ENCODE data around the gene CAMK2G.

The CAMK2G gene

DNA sequence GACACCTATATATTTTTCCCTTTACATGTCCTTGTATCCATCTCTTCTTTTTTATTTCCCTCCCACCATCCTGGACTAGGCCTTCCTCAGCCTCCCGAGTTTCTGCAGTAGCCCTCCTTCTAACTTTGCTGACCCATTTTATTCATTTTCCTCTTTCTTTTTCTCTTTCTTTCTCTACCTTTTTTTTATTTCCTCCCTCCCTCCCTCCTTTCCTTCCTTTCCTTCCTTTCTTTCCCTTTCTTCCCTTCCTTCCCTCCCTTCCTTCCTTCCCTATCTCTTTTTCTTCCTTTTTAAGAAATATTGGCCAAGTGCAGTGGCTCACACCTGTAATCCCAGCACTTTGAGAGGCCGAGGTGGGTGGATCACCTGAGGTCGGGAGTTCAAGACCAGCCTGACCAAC is 9.7 kb upstream of the CAMK2G start:
- DNase-seq (ENCODE audit: low read depth in 1 of 2, low spot score in 1 of 2), result no peak

DNA sequence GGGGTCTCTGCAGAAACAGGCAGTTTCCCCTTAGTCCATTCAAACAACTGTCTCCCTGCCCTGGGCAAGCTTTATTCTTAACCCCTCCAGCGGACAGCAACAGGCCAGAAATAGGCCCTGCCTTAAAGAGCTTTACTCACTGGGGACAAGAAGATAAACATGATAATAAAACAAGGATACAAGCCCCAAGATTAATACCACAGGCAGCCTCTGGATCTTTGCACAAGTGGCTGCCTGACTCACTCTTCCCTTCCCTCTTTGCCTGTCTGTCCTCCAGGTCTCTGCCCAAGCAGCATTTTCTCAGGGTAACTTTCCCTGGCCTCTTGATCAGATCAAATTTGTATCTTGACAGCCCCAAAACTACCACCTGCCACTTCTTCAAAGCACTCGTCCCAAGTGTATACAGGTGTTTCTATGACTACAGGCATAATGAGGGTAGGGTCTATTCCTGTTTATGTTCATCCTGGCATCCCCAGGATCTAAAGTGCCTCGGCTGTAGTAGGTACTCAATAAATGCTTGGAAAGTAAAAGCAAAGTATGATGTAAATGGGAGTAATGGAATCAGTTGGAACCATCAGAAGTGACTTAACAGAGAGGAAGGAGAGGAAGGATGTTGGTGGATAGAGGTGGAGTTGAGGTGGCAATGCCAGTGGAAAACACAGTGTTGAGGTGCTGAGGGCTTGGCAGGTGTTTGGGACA is 7.0 kb upstream of the CAMK2G start:
- no peak for DNase-seq (ENCODE audit: low read depth in 1 of 2, low spot score in 1 of 2)

DNA sequence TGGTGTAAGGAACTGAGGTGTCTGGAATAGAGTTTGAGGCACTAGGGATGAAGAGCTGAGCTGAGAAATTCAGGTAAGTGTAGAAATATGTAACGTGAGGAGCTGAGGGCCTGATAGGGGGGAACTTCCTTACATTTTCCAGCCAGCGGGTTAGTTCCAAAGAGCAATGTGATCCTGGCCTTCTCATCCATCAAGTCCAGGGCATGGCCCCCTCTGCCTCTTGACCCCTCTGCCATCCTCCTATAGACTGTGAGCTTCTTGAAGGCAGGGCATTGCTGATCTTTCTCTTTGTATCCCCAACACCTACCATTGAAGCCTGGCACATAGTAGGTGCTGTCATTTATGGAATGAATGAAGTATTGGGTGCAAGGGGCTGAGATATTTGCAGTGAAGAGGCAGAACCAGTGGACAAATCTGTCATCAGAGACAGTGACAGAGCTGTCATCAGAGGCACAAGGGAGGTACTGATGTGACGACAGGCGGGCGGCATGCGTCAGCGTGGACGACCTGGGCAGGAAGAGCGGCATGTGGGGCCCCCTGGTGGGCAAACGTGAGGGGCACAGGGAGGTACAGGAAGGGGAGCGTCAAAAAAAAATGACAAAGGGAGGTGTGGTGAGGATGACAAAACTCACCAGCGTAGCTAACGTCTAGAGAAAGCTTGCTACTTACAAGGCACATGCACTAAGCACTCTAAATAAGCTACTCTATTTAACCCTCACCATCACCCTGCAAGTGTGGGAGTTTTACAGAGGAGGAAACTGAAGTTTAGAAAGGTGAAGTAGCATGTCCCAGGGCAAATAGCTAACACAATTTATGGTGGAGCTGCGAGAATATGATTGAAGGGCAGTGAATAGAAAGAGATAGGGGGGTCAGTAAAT is 5.2 kb upstream of the CAMK2G start:
- peak; percentile 82 to 88 for DNase-seq (ENCODE audit: low read depth in 1 of 2, low spot score in 1 of 2)

GRCh38 chr10:73878365-73878764 is 4.0 kb upstream of the CAMK2G start:
- no peak for DNase-seq (ENCODE audit: low read depth in 1 of 2, low spot score in 1 of 2)

- no peak for DNase-seq (ENCODE audit: low read depth in 1 of 2, low spot score in 1 of 2)
These were observed 3.3 kb upstream of the CAMK2G start for GRCh38 chr10:73877533-73878160.

DNA sequence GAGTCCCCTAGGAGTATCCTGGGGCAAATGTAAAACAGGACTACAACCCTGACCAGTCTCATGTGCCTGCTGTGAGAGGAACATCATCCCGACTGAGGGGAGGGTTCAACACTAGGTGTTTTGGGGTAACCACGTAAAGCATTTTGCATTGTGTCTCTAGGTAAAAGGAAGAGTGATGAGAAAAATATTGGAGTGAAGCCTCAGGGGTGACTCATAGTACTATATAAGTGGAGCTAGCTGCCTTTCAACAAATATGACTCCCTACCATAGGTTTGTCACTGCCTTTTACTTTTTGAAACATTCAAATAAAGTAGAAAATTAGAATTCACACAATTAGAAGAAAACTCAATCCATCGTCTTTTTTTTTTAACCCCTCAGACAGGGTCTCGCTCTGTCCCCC is 2.6 kb upstream of the CAMK2G start:
- DNase-seq (ENCODE audit: low read depth in 1 of 2, low spot score in 1 of 2), result no peak

- DNase-seq (ENCODE audit: low read depth in 1 of 2, low spot score in 1 of 2), result no peak
These were observed 2.2 kb upstream of the CAMK2G start for GRCh38 chr10:73876566-73876965.

GRCh38 chr10:73876157-73876556 is 1.8 kb upstream of the CAMK2G start:
- no peak for DNase-seq (ENCODE audit: low read depth in 1 of 2, low spot score in 1 of 2)

DNA sequence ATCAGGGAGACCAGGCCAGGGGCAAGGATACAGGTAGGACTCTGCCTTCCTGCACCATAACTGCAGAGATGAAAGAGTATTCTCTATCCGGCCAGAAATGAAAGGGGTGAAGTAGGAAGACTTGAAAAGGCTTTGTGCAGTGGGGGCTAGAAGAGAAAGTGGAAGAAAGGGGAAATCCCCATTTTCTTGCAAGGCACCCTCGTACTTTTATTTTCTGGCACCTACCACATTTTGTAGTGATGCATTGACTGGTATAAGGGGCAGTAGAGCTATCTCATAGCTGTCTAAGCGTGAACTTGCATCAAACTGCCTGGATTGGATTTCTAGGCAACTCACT is 752 bp upstream of the CAMK2G start:
- DNase-seq (ENCODE audit: low read depth in 1 of 2, low spot score in 1 of 2), result peak in 1 of 2 donors; percentile 35

GRCh38 chr10:73873838-73874215 is 528 bp downstream of the CAMK2G start:
- no peak for DNase-seq (ENCODE audit: low read depth in 1 of 2, low spot score in 1 of 2)

DNA sequence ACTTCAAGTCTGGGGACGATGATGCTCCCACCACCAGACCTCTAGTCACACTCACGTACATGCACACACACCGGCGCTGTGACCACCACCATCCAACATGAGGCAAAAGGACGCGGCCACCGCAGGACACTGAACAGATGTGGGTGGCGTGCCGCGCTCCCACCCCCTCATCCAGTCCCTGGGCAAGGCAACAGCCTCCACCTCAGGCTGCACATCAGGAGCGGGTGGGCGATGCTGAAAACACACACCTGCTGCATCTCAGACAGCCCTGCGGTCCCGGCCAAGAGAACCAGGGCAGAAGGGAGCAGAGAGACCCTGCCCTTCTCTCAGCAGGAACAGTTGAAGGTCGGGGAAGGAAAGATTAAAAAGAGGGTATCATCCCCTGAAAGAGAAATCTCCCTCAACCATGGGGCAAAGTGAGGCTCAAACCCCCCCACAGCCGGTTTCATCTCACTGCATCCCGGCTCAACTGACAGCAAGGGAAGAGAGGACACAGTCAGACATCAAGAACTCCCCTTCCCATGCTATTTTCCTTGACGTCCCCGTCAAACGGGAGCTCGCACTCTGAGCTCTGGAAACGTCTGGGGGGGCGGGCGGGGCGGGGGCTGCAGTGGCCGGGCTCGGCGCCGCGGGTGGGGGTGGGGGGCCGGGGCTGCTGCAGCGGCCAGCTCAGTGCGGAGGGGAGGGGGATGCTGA is 1.1 kb downstream of the CAMK2G start:
- DNase-seq (ENCODE audit: low read depth in 1 of 2, low spot score in 1 of 2), result no peak

- no peak for DNase-seq (ENCODE audit: low read depth in 1 of 2, low spot score in 1 of 2)
These were observed 2.1 kb downstream of the CAMK2G start for GRCh38 chr10:73872190-73872710.

DNA sequence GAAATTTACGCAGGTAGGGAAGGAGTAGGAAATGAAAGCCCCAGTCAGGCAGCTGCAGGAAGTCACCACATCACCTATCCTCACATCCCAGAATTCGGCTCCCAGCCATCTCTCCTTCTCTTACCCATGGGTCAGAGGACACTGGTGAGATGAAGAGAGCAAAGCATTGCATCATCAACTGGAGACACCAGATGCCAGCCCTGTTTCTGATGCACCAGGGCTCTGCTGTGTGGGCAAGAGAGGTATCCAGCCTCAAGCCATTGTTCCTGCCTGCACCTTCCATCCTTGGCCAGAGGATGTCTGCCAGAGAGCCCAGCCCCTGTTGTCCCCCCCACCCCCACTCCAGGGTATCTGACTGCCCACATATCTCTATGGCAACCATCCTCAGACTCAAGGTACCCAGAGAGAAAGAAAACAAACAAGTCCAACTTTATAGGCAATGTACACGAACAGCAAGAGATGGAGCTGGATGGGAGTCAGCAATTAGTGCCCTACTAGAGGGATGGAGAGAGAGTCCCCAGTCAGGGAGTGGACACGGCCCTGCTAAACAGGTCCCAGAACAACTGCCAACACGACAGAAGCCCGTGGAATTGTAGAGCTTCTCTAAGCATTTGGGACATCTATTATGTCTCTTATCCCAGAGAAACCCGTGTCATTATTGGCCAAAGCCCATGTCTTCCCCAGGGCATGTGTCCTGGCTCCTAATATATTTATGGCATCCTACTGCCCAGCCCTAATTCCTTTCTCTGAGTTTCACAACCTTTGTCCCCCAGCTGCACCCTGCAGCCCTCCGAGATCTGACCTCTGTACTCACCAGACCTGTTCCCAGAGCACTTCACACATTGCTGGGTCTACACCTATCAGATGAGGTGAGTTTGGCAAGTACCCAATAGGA is 2.8 kb downstream of the CAMK2G start:
- no peak for DNase-seq (ENCODE audit: low read depth in 1 of 2, low spot score in 1 of 2)

DNA sequence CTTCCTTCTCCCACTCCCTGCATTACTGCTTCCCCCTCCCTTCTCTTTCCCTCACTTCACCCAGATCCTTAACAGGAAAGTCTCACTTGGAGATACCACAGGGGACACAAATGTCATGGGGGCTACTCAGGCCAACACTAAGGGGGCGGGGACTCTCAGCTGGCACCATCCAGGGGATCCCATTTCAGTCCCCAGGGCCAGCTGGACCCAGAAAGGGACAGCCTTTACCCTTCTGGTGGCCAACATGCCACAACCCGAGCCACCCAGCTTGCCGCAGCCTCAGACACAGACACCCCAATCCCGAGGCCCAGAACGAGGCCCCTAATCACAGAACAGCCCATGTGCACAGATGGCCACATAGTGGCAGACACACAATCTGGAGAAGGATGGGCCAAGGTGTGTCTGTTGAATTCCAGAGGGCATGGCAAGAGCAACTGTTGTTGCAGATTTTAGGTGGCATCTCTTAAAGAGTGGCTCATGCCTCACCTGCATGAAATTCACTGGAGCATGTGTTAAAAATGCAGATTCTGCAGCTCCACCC is 5.6 kb downstream of the CAMK2G start:
- no peak for DNase-seq (ENCODE audit: low read depth in 1 of 2, low spot score in 1 of 2)

DNA sequence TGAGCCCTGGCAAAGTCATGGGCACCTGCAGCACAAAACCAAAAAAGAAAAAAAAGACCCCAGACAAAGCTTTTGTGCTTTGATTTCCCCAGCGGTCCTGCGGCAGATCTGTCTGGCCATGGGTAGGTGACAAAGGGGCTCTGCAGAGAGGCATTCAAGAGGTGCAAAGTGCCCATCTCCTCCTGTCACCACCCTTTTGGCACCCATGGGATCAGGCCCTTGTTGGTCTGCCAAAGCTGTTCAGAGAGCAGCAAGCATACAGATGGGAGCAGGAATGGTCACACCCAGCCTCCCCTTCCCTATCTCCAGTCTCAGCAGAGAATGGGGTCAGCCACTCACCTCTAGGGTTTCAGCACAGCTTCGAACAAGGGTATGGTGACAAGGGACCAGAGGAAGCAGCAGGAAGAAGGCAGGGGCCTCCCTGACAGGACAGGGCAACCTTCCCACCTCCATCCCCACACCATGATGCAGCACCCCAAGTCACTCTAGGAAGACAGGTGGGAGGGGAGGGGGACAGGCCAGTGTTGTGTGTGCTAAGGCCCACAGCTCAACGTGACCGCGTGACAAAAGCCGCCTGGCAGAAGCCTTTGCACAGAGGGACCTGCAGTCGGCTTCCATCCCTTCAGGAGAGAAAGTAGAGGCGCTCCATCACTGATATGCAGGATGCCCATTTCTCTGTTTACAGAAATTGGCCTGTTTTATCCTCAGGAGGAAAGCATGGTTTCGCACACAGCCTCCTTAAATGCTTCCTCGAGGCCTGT is 6.3 kb downstream of the CAMK2G start:
- DNase-seq (ENCODE audit: low read depth in 1 of 2, low spot score in 1 of 2), result no peak

GRCh38 chr10:73867126-73867807 is 7.1 kb downstream of the CAMK2G start:
- DNase-seq (ENCODE audit: low read depth in 1 of 2, low spot score in 1 of 2), result no peak

DNA sequence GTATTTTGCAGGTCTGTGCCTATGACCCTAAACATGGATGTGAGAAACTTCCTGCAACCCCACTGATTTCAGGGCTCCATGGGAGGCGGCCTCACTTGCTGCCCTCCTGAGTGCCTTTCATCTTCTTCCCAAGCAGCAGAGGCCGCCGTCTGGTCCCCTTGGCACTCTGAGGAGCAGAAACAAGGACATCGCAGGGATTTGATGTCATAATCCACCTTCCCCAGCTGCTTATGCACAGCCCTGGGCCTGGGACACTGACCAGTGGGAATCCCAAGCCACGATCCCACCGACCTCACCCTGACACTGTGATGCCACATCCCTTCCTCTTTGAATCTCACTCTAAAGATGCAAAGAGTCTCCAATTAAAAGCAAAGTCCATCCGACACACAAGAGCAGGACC is 7.7 kb downstream of the CAMK2G start:
- DNase-seq (ENCODE audit: low read depth in 1 of 2, low spot score in 1 of 2), result no peak

- DNase-seq (ENCODE audit: low read depth in 1 of 2, low spot score in 1 of 2), result peak in 1 of 2 donors; percentile 30
These were observed 8.6 kb downstream of the CAMK2G start for GRCh38 chr10:73865459-73866442.

All from activated CD4-positive, alpha-beta T cell treated with anti-CD3 and anti-CD28 coated beads, Interleukin-2, amount 50 U/mL, for 24 hours (primary cell).